Activated T-helper 1 cell treated with anti-CD3 and anti-CD28 coated beads, Interleukin-12 subunit alpha, Interleukin-12 subunit beta, Interleukin-2, Interleukin-4 antibody, amounts not matched to agents 30 ng/mL and 10 ng/mL and 1 ng/mL, durations not matched to agents 14 hours and 24 hours and 36 hours (primary cell): ENCODE data around the gene CCDC157. TPM values are rescaled to one million over a fixed set of nuclear protein-coding genes. Genes with fewer than 3 reads are reported as not detected.
A peak's percentile ranks its signal among the peaks of the same experiment; 100 is the strongest.

Source experiments
- DNase-seq: peaks from one replicate; pipeline ENCODE4 v3.0.0; 2021; ENCODE audit warnings: low spot score
- H3K27ac Mint-ChIP-seq: one replicate; pipeline ENCODE4 v1.8.0; 2021; ENCODE audit warnings: mild to moderate bottlenecking, mixed read lengths
- H3K27me3 Mint-ChIP-seq: one replicate; pipeline ENCODE4 v1.8.0; 2022; ENCODE audit warnings: mild to moderate bottlenecking, moderate library complexity, mixed read lengths; ENCODE audit not compliant: insufficient read depth
- H3K36me3 Mint-ChIP-seq: one replicate; pipeline ENCODE4 v1.8.0; 2021; ENCODE audit warnings: low read depth, mixed read lengths
- H3K4me1 Mint-ChIP-seq: one replicate; pipeline ENCODE4 v1.8.0; 2021; ENCODE audit warnings: low read depth, mixed read lengths
- H3K4me3 Mint-ChIP-seq: one replicate; pipeline ENCODE4 v1.8.0; 2021; ENCODE audit warnings: mild to moderate bottlenecking, moderate library complexity, mixed read lengths
- H3K9me3 Mint-ChIP-seq: one replicate; pipeline ENCODE4 v1.8.0; 2021; ENCODE audit warnings: mixed read lengths
- intact Hi-C: fragments of 100-400 bp; cut with micrococcal nuclease; formaldehyde crosslinking; loops from one replicate; pipeline ENCODE4 v1.15.1; 2024
- total RNA-seq: library from RNA; stranded (reverse); gene quantifications from 2 replicates; pipeline ENCODE4 v1.2.3, GENCODE V29; 2022

The CCDC157 gene
- 2.4 and 3.0 TPM in 2 replicates for total RNA-seq

DNA sequence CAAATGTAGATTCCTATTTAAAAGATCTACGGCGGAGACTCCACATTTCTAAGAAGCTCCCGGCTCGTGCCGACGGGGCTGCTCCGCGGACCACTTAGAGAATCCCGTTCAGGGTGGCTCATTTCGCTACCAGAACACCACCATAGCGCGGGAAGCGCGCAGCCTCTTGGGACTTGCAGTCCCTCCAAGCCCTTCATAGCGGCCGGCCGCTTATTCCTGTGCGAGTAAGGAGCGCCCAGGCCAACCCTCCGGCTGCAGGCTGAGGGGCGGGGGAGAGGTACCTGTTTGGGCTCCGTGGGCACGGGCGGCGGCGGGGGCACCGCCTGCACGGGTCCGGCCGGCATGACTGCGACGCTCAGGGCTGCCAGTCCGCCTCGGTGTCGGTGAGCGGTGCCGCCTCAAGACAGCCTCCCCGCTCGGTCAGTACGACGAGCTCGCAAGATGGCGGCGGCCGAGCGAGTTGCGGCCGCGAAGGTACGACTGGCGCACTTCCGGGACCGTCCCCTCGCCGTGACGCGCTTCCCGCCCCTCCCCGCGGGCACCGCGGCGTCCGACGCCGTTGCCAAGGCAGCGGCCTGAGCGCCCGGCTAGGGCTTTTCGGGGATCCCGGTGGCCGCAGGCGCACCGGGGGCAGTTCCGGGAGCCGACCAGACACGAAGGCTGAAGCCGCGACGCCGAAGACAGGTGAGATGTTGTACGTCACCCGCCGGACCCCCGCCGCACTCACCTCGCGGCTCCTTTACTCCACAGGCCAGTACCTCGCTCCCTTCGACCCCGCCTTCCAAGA, at the start of gene CCDC157, which contains the start of gene SF3A1:
Gene CCDC157, plus strand, starts transcription at position 559 of the 787 bp plus-strand sequence. CDS start 8,994 bp downstream, outside the sequence.
Gene SF3A1, minus strand, starts transcription at position 446 of the 787 bp plus-strand sequence. Its CDS starts 102 bp downstream, at position 344.
- Mint-ChIP-seq H3K36me3 (peaks cover 29% of the 10 kb centered on the region), H3K27me3 (peaks cover 8% of the 10 kb centered on the region), H3K9me3 (no peaks in the 10 kb centered on the region), H3K4me1 (peaks cover 43% of the 10 kb centered on the region), H3K4me3 (peak within 1 kb of the TSS; percentile 94), H3K27ac (peak within 1 kb of the TSS; percentile 90)
- DNase-seq = peak; percentile 88
- intact Hi-C loops = loop anchor here (1.0 kb wide), 11 partner anchors 8 to 589 kb away; partner anchors contain the start of genes ASCC2, CASTOR1, OSM and RNF215

DNA sequence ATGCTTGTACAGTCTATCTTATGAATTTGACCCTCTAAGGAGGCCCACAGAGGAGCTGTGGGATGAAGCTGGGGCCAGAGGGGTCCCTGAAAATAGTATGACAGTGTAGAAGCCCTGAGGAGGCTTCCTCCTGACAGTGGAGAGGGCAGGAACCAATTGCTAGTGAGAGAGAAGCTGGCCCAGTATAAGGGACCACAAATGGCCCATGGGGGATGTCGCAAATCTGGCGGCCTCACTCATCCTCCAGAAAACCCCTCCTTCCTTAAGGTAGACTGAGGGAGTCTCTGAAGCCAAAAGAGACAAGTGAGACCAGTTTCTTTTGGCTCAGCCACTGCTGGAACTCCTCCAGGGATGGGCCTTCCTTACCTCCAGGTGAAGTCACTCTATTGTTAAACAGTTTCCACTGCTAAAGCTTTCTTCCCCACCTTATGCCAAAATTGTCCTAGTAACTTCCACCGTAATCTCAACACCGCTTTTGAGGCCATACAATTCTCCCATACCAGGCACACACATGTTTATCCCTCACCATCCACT, 49.7 kb upstream of the CCDC157 start:
- peak overlapping the region; percentile 95 for H3K27ac Mint-ChIP-seq
- no peaks in the 10 kb centered on the region for H3K9me3 Mint-ChIP-seq
- H3K27me3 Mint-ChIP-seq = no peaks in the 10 kb centered on the region
- H3K4me1 Mint-ChIP-seq = peaks cover 94% of the 10 kb centered on the region
- H3K4me3 Mint-ChIP-seq = peak overlapping the region; percentile 77
- no peak for DNase-seq
- intact Hi-C loops = loop anchor here (5.0 kb wide), 1 partner anchor 80 kb away; the partner anchor contains the start of gene RNF215
- peaks cover 20% of the 10 kb centered on the region for H3K36me3 Mint-ChIP-seq

DNA sequence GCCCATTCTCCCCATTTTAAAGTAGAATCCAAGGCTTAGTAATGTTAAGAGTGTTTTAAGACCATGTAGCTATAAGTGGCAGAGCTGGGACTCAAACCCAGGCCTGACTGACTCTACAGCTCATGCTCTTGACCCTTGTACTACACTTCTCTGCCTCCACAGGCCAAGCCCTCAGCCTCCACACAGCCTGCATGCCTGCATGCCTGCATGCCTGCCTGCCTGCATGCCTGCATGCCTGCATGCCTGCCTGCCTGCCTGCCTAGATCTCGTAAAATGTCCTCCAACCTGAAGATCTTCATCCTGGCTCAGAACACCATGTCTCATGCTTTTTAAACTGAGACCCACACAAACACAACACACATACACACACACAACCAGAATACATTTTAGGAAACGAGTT, 48.7 kb upstream of the CCDC157 start:
- no peaks in the 10 kb centered on the region for H3K27me3 Mint-ChIP-seq
- peaks cover 16% of the 10 kb centered on the region for H3K36me3 Mint-ChIP-seq
- DNase-seq = no peak
- peak overlapping the region; percentile 3 for H3K4me3 Mint-ChIP-seq
- peaks cover 94% of the 10 kb centered on the region for H3K4me1 Mint-ChIP-seq
- H3K9me3 Mint-ChIP-seq = no peaks in the 10 kb centered on the region
- intact Hi-C loops = loop anchor here (5.0 kb wide), 1 partner anchor 79 kb away; the partner anchor contains the start of gene RNF215
- H3K27ac Mint-ChIP-seq = peak overlapping the region; percentile 70

DNA sequence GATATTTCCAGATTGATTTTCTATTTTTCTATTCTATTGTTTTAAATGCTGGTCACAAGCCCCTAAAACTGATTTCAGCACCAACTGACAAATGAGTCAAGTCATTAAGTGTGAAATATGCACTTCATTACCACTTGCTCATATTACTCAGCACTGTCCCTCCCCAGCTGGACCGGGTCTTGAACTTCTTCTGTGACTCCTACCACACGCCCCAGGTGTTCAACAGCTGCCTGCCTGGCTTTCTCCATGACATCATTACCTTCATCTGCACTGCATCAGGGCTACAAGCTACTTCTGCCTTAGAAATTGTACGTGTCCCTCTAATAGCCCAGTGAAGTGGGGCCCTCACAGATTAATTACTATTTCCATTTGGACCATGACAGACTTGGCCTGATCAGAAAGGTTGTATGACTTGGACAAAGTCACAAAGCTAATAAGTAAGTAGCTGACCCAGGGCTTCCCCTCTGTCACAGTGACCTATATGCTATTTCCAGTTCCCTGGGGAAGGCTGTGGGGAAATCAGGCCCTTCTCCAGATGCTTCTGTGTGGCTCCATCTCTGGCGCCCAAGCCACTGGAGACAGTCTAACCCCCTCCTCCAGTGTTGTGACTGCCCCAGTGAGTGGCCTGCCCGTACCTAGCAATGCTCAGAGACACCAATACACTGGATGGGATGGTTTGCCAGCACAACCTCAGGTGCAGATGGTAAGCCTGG, 48.1 kb upstream of the CCDC157 start:
- Mint-ChIP-seq H3K4me3 (peak overlapping the region; percentile 3), H3K36me3 (peaks cover 11% of the 10 kb centered on the region), H3K27ac (peak overlapping the region; percentile 70), H3K9me3 (no peaks in the 10 kb centered on the region), H3K27me3 (no peaks in the 10 kb centered on the region), H3K4me1 (peaks cover 90% of the 10 kb centered on the region)
- no peak for DNase-seq
- intact Hi-C loops = loop anchor here (5.0 kb wide), 1 partner anchor 79 kb away; the partner anchor contains the start of gene RNF215

DNA sequence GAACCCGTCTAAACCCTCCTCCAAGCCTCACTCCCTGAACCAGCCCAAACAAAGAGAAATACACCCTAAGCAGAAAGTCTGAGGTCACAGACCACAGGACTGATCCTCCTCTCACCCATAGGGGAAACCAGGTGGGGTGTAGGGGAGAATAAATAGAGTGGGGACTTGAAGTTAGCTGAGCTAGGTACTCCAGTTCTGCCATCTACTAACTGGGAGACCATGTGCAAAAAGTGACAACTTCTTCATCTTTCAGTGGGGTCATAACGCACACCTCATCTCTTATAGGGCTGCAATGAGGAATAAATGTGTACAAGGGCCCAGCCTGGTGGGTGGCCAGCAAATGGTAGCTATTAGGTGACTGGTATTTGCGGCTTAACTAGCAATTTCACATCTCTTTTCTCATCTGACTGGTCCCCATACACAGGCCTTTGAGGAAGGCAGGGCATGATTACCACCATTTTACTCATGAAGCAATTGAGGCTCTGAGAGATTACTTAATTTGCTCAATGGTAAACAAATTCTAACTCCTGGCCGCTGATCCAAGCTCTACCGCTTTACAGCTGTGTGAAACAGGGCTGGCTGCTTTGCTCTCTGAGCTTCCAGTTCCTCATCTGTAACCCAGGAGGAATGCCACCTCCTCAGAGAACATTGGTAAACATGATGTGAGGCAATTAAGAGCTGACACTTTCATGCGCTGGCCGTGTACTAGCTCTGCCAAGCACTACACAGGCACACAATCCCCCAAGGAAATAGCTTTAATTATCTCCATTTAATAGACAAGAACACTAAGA, 46.7 kb upstream of the CCDC157 start:
- peak overlapping the region; percentile 81 for H3K27ac Mint-ChIP-seq
- H3K4me3 Mint-ChIP-seq = peak overlapping the region; percentile 50
- intact Hi-C loops = loop anchor here (5.0 kb wide), 1 partner anchor 77 kb away; the partner anchor contains the start of gene RNF215

DNA sequence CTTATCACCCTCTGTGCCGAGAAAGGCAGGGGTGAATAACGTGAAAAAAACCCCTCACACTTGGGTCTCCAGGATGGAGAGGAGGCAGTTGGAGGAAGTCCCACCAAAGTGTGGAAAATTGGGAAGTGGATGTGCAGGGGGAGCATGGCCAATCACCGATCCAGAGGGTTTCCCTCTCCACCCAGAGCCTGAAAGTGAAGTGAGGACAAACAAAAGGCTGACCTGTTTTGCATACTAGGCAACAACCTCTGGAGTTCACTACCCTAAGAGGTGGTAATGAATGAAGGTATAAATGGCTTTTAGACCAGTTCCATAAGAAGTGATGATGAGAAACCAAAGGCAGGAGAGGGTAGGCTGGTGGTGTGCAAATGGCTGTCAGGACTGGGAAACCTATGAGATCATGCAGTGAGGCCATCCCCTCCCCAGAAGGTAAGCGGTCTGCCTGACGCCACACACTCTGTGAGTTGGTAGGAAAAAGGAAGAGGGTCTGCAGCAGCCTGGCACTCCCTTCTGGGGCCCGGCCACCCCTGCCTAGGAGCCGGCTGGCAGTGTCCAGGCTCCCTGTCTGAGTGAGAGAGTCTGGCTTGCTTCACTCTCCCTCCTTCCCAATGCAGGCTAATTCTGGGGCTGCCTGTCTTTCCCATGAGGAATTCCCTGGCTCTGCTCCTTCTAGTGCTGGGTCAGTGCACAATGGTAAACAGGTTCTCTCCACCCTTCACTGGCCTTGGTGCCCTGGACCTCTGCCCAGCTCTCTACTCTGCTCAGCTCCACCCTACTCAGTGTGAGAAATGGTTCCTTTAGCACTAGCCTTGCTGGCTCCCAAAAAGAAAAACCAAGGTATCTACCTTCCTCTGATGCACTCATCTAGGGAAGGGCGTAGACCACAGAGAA, 45.7 kb upstream of the CCDC157 start:
- Mint-ChIP-seq H3K9me3 (no peaks in the 10 kb centered on the region), H3K4me1 (peaks cover 91% of the 10 kb centered on the region), H3K27me3 (no peaks in the 10 kb centered on the region), H3K27ac (peak overlapping the region; percentile 53), H3K4me3 (peak overlapping the region; percentile 50), H3K36me3 (peaks cover 12% of the 10 kb centered on the region)
- intact Hi-C loops = no loop called here
- no peak for DNase-seq

More for the DNA sequence above, 46.7 kb upstream of the CCDC157 start:
- H3K4me1 Mint-ChIP-seq = peaks cover 91% of the 10 kb centered on the region
- H3K9me3 Mint-ChIP-seq = no peaks in the 10 kb centered on the region
- H3K27me3 Mint-ChIP-seq = no peaks in the 10 kb centered on the region
- peaks cover 12% of the 10 kb centered on the region for H3K36me3 Mint-ChIP-seq
- no peak for DNase-seq

DNA sequence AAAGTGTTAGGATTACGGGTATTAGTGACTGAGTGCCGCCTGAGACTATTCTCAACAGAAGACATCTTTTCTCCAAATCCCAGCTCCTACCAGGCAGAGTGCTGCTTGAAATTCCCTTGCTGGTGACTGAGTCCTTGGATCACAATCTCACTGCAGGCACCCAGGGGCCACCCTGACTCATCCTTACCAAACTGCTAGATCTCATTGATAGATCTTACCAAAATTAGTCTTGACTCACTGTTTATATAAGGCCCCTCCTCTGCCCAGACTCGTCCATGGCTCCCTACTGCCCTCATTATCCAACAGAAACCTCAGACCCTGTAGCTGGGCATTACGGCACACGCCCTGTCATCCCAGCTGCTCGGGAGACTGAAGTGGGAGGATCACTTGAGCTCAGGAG, 44.8 kb upstream of the CCDC157 start:
- peaks cover 88% of the 10 kb centered on the region for H3K4me1 Mint-ChIP-seq
- H3K9me3 Mint-ChIP-seq = no peaks in the 10 kb centered on the region
- intact Hi-C loops = no loop called here
- peaks cover 12% of the 10 kb centered on the region for H3K36me3 Mint-ChIP-seq
- H3K27me3 Mint-ChIP-seq = no peaks in the 10 kb centered on the region
- no peak for DNase-seq
- peak overlapping the region; percentile 25 for H3K4me3 Mint-ChIP-seq
- peak overlapping the region; percentile 74 for H3K27ac Mint-ChIP-seq

DNA sequence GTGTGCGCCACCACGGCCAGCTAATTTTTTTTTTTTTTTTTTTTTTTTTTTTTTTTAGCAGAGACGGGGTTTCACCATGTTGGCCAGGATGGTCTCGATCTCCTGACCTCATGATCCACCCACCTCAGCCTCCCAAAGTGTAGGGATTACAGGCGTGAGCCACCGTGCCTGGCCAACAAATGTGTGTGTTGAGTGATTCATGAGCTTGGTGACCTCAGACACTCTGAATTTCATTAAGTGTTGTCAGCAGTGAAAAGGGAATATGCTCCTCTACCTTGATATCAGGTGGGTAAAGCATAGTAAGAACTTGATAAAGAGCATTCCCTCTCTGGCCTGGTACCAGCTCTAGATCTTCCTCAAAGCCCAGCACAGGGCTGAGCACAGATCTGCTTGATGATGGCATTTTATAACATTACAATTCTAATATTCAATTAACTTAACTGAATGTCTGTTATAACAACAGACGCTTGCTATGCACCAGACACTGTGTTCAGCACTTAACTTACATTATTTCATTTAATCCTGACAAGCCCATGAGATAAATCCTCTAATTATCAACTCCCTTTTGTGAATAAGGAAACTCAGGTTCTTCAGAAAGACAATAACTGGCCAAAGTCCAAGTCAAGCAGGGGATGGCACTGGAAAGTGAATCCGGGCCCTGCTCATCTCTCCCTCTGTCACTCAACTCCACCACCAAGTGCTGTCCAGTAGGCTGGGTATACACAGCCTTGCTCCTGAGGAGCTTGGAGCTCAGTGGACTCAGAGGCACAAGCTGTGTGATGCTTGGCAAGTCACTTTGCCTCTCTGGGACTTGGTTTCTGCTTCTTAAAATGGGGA, 43.1 kb upstream of the CCDC157 start:
- Mint-ChIP-seq H3K9me3 (no peaks in the 10 kb centered on the region), H3K4me1 (peaks cover 87% of the 10 kb centered on the region), H3K36me3 (peaks cover 14% of the 10 kb centered on the region), H3K27ac (peak overlapping the region; percentile 70), H3K27me3 (no peaks in the 10 kb centered on the region), H3K4me3 (no peak overlapping the region)
- intact Hi-C loops = no loop called here
- no peak for DNase-seq

DNA sequence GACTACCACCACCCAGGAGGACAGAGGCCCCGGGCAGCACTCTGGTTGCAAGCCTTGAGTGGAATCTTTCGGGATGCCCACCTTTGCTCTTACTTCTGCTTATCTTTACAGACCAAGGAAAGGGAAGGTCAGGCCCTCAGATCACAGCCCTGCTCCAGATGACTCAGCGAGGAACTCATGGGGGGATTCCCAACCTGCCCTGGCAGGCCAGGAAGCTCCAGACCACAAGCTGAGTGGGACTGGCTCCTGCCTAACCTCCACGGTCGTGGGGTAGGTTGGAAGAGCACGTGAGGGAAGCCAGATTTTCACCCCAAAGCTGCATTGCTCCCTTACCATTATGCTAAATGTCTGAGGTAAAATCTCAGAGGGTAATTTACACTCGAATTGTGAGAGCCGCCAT, 41.9 kb upstream of the CCDC157 start:
- intact Hi-C loops = loop anchor here (1.0 kb wide), 1 partner anchor 9 kb away; no protein-coding TSS in a partner anchor
- Mint-ChIP-seq H3K9me3 (no peaks in the 10 kb centered on the region), H3K4me1 (peaks cover 91% of the 10 kb centered on the region), H3K36me3 (peaks cover 17% of the 10 kb centered on the region), H3K4me3 (peak overlapping the region; percentile 45), H3K27me3 (no peaks in the 10 kb centered on the region), H3K27ac (peak overlapping the region; percentile 66)
- peak; percentile 36 for DNase-seq

DNA sequence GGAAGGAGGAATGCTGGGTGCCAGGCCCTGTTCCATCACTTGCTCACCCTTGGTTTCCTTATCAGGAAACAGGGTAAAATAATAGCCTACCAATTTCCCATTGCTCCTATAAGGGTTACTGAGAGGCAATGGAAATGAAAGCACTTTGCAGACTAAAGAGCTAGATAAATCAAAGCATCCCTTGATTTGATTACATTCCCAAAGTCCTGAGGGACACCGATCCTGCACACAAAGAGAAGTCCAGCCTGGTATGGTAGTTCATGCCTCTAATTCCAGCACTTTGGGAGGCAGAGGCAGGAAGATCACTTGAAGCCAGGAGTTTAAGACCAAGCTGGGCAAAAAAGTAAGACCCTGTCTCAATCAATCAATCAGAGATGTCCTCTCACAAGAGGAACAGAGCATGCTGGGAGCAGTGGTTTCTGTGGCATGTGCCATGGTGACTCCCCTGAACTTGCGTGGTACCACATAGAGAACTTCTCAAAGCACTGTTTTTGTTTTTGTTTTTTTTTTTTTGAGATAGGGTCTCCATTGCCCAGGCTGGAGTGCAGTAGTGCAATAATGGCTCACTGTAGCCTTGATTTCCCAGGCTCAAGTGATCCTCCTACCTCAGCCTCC, 40.7 kb upstream of the CCDC157 start:
- Mint-ChIP-seq H3K4me1 (peaks cover 89% of the 10 kb centered on the region), H3K4me3 (peak overlapping the region; percentile 32), H3K36me3 (peaks cover 22% of the 10 kb centered on the region), H3K27me3 (no peaks in the 10 kb centered on the region), H3K27ac (no peak overlapping the region), H3K9me3 (no peaks in the 10 kb centered on the region)
- no peak for DNase-seq
- intact Hi-C loops = loop anchor here (1.0 kb wide), 1 partner anchor 10 kb away; no protein-coding TSS in a partner anchor
